Raji (cell line): ENCODE results near the gene NAA11.

Experiments
- POLR2A ChIP-seq: IDR thresholded peaks from 2 replicates; pipeline ENCODE4 v1.6.1; 2011; ENCODE audit warnings: low read depth, low read length, control low read depth; ENCODE audit not compliant: insufficient read depth

Gene NAA11

GRCh38 chr4:79331126-79331876 lies 5.4 kb upstream of the NAA11 start:
- no peak for TF ChIP-seq POLR2A

- TF ChIP-seq POLR2A: no peak
Measured at GRCh38 chr4:79330720-79331119, 4.9 kb upstream of the NAA11 start.

- TF ChIP-seq POLR2A: no peak
Measured at GRCh38 chr4:79325436-79325835, 425 bp downstream of the NAA11 start.

DNA sequence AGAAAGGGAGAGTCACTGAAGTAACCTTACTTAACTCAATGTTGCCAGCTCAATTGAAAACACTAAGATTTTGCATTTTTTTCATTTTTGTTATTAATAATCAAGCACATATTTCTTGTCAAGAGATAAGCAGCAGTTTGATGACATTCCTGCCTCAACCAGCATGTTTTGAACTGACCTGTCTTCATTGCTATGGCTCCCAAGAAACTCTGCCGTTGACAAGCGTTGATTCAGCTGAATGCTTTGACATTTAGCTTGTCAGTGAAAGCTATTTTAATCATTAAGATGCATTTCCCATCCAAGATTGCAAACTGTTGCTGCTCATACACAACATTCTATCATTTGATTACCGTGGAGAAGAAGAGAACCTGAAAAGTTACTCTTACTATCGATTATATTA lies 5.9 kb downstream of the NAA11 start:
- TF ChIP-seq POLR2A: no peak

GRCh38 chr4:79317711-79318110 lies 8.2 kb downstream of the NAA11 start:
- TF ChIP-seq POLR2A: no peak

- no peak for TF ChIP-seq POLR2A
Measured at GRCh38 chr4:79315891-79316290, 10.0 kb downstream of the NAA11 start.

DNA sequence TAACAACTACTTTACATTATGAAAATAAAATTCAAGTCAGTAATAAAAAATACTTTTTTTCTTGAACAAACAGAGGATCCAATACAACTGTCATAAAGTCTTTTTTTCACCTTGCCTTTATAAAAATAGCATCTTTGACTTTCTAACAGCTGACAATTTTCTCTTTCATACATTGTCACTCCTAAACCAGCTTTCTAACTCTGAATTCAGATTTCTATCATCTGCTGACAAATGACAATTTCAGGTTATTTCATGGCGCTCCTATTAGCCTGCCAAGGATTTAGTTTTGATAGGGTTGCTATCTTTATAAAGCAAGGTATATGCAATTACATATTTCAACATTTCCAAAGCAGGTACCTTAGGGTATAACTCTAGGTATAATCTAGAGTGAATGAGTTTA lies 14.6 kb downstream of the NAA11 start:
- no peak for TF ChIP-seq POLR2A

GRCh38 chr4:79308971-79309370 lies 16.9 kb downstream of the NAA11 start:
- TF ChIP-seq POLR2A: no peak

DNA sequence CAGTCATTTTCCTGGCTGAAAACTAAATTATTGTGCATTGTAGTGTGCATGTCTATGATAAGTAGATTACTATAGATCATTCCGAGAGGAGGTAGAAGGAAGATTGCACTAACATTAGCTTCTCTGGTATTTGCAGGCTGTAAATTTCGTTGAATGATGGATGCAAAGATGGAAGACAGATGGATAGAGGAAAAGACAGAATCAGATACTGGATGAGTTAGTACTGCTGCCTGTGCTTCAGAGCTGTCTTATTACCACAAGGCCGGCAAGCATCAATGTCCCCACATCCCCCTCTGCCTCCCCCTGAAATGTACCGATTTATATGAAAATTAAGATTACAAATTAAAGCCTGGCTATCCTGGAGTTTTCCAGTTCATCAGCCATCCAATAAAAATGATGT lies 17.7 kb downstream of the NAA11 start:
- TF ChIP-seq POLR2A: no peak

- no peak for TF ChIP-seq POLR2A
Measured at GRCh38 chr4:79306795-79307194, 19.1 kb downstream of the NAA11 start.

DNA sequence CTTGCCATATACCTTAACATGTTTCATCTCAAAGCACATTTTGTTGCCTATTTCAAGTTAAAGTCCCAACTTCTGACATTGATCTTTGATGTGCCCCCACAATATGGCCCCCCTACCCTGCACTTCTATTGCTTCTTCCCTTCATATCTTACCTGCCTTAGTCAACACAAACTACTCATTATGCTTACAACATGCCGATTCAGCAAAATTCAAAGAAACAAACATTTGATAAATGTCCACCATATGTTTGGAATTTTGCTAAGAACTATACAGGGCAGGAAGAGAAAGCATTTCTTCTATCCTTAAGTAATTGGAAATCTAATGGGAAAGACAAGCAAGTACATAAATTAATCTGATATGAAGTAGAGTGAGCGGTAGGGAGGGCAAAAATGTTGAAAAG lies 25.6 kb downstream of the NAA11 start:
- TF ChIP-seq POLR2A: no peak

GRCh38 chr4:79298484-79298883 lies 27.4 kb downstream of the NAA11 start:
- no peak for TF ChIP-seq POLR2A

DNA sequence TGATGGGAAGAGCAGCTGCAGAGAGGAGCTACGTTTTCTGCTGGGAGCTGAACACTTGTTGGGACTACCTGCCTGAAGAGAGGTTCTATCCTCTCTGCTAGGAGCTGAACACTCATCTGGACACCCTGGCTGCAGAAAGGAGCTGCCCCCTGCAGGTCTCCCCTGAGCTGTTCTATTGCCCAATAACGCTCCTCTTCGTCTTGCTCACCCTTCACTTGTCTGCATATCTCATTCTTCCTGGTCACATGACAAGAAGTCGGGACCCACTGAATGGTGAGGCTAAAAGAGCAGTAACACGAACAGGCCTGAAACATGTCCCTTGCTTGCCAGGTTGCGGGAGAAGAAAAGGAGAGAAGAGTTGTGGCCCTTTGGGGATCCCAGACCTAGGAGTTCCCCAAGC lies 27.8 kb downstream of the NAA11 start:
- no peak for TF ChIP-seq POLR2A

GRCh38 chr4:79297479-79297878 lies 28.4 kb downstream of the NAA11 start:
- TF ChIP-seq POLR2A: no peak

- TF ChIP-seq POLR2A: no peak
Measured at GRCh38 chr4:79296768-79297428, 29.0 kb downstream of the NAA11 start.

GRCh38 chr4:79295086-79295485 lies 30.8 kb downstream of the NAA11 start:
- no peak for TF ChIP-seq POLR2A

DNA sequence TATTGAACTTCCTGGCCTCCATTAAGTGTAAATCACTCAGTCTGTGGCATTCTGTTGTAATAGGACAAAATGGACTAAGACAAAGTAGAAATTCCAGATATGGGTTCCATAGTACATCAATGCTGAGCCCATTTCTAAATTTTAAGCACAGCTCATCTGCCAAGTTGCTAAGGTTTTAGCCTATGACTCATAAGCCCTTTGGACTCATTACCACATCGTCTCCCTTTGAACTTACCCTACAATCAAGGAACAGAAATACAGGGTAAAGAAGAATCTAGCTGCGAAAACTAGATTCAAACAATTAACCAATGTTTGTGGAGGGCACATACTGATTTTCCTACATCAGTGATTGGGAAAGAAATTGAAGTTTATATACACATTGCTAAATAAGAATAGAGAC lies 31.8 kb downstream of the NAA11 start:
- TF ChIP-seq POLR2A: no peak

- TF ChIP-seq POLR2A: no peak
Measured at GRCh38 chr4:79292008-79292407, 33.9 kb downstream of the NAA11 start.

GRCh38 chr4:79290376-79290775 lies 35.5 kb downstream of the NAA11 start:
- TF ChIP-seq POLR2A: no peak
